Gastrocnemius medialis (tissue), 4 donors: ENCODE data around the gene CDKAL1. TPM values are rescaled to one million over a fixed set of nuclear protein-coding genes. Genes with fewer than 3 reads are reported as not detected.

Experiments
- ATAC-seq, 2 donors: fragments of 150-250 bp; one replicate each; pipeline ENCODE4 v1.9.1; 2016
- DNase-seq, 2 donors: peaks; one replicate each; pipeline ENCODE4 v3.0.0-alpha.2; 2019
- H3K27ac ChIP-seq, 4 donors: fragments of 200-600 bp; sonication (generic); 1 replicate in 1 of 4; 2 replicates in 3 of 4; pipeline ENCODE4 v1.5.1; 2016 to 2018; ENCODE audit warnings: mild to moderate bottlenecking in 2 of 4, moderate library complexity in 1 of 4
- H3K27me3 ChIP-seq, 3 donors: fragments of 200-600 bp; sonication (generic) in 2 of 3; 1 replicate in 1 of 3; 2 replicates in 2 of 3; pipeline versions ENCODE4 v1.5.1 to v1.6.0; 2016 to 2019; ENCODE audit warnings: mild to moderate bottlenecking in 1 of 3, moderate library complexity in 1 of 3
- H3K36me3 ChIP-seq, 2 donors: fragments of 200-600 bp; sonication (generic) in 1 of 2; one replicate each; pipeline ENCODE4 v1.5.1; 2017 to 2018
- H3K4me1 ChIP-seq, 2 donors: fragments of 200-600 bp; sonication (generic) in 1 of 2; one replicate each; pipeline ENCODE4 v1.5.1; 2016 to 2017; ENCODE audit warnings: mild to moderate bottlenecking in 2 of 2
- H3K4me3 ChIP-seq, 4 donors: fragments of 200-600 bp; sonication (generic) in 3 of 4; 1 replicate in 1 of 4; 2 replicates in 3 of 4; pipeline ENCODE4 v1.5.1; 2016 to 2019; ENCODE audit warnings: mild to moderate bottlenecking in 2 of 4
- H3K9me3 ChIP-seq, 3 donors: fragments of 200-600 bp; sonication (generic) in 2 of 3; 1 replicate in 1 of 3; 2 replicates in 2 of 3; pipeline ENCODE4 v1.5.1; 2016 to 2019
- CTCF ChIP-seq, 5 experiments: fragments of 450-650 bp in 3 of 5; fragments of 200-600 bp in 2 of 5; sonication (generic) in 2 of 5; IDR thresholded peaks in 4 of 5; conservative IDR thresholded peaks in 1 of 5; 1 replicate in 4 of 5; 2 replicates in 1 of 5; pipeline ENCODE4 v1.5.1; 2016 to 2019; ENCODE audit warnings: antibody characterized with exemption in 5 of 5, mild to moderate bottlenecking in 3 of 5, moderate library complexity in 3 of 5
- POLR2A ChIP-seq, 2 donors: fragments of 450-650 bp; IDR thresholded peaks; one replicate each; pipeline ENCODE4 v1.6.1; 2017; ENCODE audit warnings: antibody characterized with exemption in 2 of 2, mild to moderate bottlenecking in 2 of 2, moderate library complexity in 2 of 2
- in situ Hi-C, 4 donors: fragments of 200-750 bp; cut with MboI; loops; one replicate each; pipeline versions ENCODE4 v1.15.0 to v1.8.0; 2017; ENCODE audit warnings: low sequenced_read_pairs in 4 of 4
- intact Hi-C: fragments of 100-400 bp; cut with DNase I; formaldehyde crosslinking; loops from one replicate; pipeline ENCODE4 v1.15.1; 2023; ENCODE audit warnings: low total_unique reads
- total RNA-seq, 4 donors: library from RNA; depleted of rRNA; stranded (reverse); fragments of >200 nt; gene quantifications; one replicate each; pipeline versions ENCODE4 v1.1.0 to v1.2.3, GENCODE V29; 2016

Gene CDKAL1
- total RNA-seq, 4 donors from 2014 or later, result 9.6 to 17.0 (median 11.4) TPM

GRCh38 chr6:20571261-20571660 lies 37.0 kb downstream of the CDKAL1 start:
- ATAC-seq (no peak), DNase-seq (no peak)
- in situ Hi-C loops, result loop anchor here in 1 of 4 donors (25.0 kb wide), 1 partner anchor 766 kb away; no protein-coding TSS in a partner anchor
- Histone ChIP-seq H3K27me3 (no peaks in the 10 kb centered on the region), H3K27ac (no peak overlapping the region), H3K4me3 (no peak overlapping the region), H3K36me3 (no peaks in the 10 kb centered on the region), H3K4me1 (peaks cover 10 to 15% of the 10 kb centered on the region in 2 donors), H3K9me3 (no peaks in the 10 kb centered on the region)
- intact Hi-C loops, result no loop called here
- TF ChIP-seq CTCF (IDR thresholded peaks at IDR 0.05 in 4 of 5, conservative IDR thresholded peaks at IDR 0.05 in 1 of 5) (no peak), POLR2A (IDR thresholded peaks at IDR 0.05) (no peak)

- intact Hi-C loops (no loop called here), in situ Hi-C loops (loop anchor here in 1 of 4 donors (25.0 kb wide), 1 partner anchor 765 kb away; no protein-coding TSS in a partner anchor)
- H3K27ac ChIP-seq, result peak overlapping the region in 2 of 4 donors; percentile 15 to 28
- no peak for DNase-seq
- H3K36me3 ChIP-seq, result no peaks in the 10 kb centered on the region
- peaks cover 13 to 15% of the 10 kb centered on the region in 2 donors for H3K4me1 ChIP-seq
- ATAC-seq, result no peak
- no peak overlapping the region for H3K4me3 ChIP-seq
- H3K27me3 ChIP-seq, result no peaks in the 10 kb centered on the region
- TF ChIP-seq CTCF (IDR thresholded peaks at IDR 0.05 in 4 of 5, conservative IDR thresholded peaks at IDR 0.05 in 1 of 5), result no peak
- TF ChIP-seq POLR2A (IDR thresholded peaks at IDR 0.05), result no peak
- H3K9me3 ChIP-seq, result no peaks in the 10 kb centered on the region
These were observed 38.0 kb downstream of the CDKAL1 start for GRCh38 chr6:20572288-20572687.

- Histone ChIP-seq H3K36me3 (no peaks in the 10 kb centered on the region), H3K9me3 (no peaks in the 10 kb centered on the region), H3K27ac (peak overlapping the region; percentile 15 to 47 (median 36)), H3K27me3 (no peaks in the 10 kb centered on the region), H3K4me3 (no peak overlapping the region), H3K4me1 (peaks cover 13 to 15% of the 10 kb centered on the region in 2 donors)
- DNase-seq (peak in 1 of 2 donors; percentile 4), ATAC-seq (peak in 1 of 2 donors; percentile 45)
- TF ChIP-seq POLR2A (IDR thresholded peaks at IDR 0.05) (peak in 1 of 2 donors; percentile 24), CTCF (IDR thresholded peaks at IDR 0.05 in 4 of 5, conservative IDR thresholded peaks at IDR 0.05 in 1 of 5) (no peak)
- in situ Hi-C loops (loop anchor here in 1 of 4 donors (25.0 kb wide), 1 partner anchor 764 kb away; no protein-coding TSS in a partner anchor), intact Hi-C loops (no loop called here)
These were observed 38.7 kb downstream of the CDKAL1 start for GRCh38 chr6:20572940-20573339.

- intact Hi-C loops, result no loop called here
- DNase-seq, result no peak
- Histone ChIP-seq H3K27ac (no peak overlapping the region), H3K4me1 (peaks cover 13 to 15% of the 10 kb centered on the region in 2 donors), H3K27me3 (no peaks in the 10 kb centered on the region), H3K36me3 (no peaks in the 10 kb centered on the region), H3K9me3 (no peaks in the 10 kb centered on the region), H3K4me3 (no peak overlapping the region)
- no peak for TF ChIP-seq POLR2A (IDR thresholded peaks at IDR 0.05)
- TF ChIP-seq CTCF (IDR thresholded peaks at IDR 0.05 in 4 of 5, conservative IDR thresholded peaks at IDR 0.05 in 1 of 5), result no peak
- no peak for ATAC-seq
- in situ Hi-C loops, result loop anchor here in 1 of 4 donors (25.0 kb wide), 1 partner anchor 763 kb away; no protein-coding TSS in a partner anchor
These were observed 40.1 kb downstream of the CDKAL1 start for GRCh38 chr6:20574355-20574754.

GRCh38 chr6:20575125-20575524 lies 40.9 kb downstream of the CDKAL1 start:
- Histone ChIP-seq H3K4me3 (no peak overlapping the region), H3K27ac (no peak overlapping the region), H3K4me1 (peaks cover 13 to 15% of the 10 kb centered on the region in 2 donors), H3K9me3 (no peaks in the 10 kb centered on the region), H3K36me3 (no peaks in the 10 kb centered on the region), H3K27me3 (no peaks in the 10 kb centered on the region)
- in situ Hi-C loops (no loop called here), intact Hi-C loops (no loop called here)
- ATAC-seq, result no peak
- no peak for DNase-seq
- no peak for TF ChIP-seq CTCF (IDR thresholded peaks at IDR 0.05 in 4 of 5, conservative IDR thresholded peaks at IDR 0.05 in 1 of 5)
- no peak for TF ChIP-seq POLR2A (IDR thresholded peaks at IDR 0.05)
